Gastrocnemius medialis (tissue), 4 donors: ENCODE measurements around the gene ELMO1. TPM values are rescaled to one million over a fixed set of nuclear protein-coding genes. Genes with fewer than 3 reads are reported as not detected.

Source experiments
- ATAC-seq, 2 donors: fragments of 150-250 bp; one replicate each; pipeline ENCODE4 v1.9.1; 2016
- DNase-seq, 2 donors: peaks; one replicate each; pipeline ENCODE4 v3.0.0-alpha.2; 2019
- H3K27ac ChIP-seq, 4 donors: fragments of 200-600 bp; sonication (generic); 1 replicate in 1 of 4; 2 replicates in 3 of 4; pipeline ENCODE4 v1.5.1; 2016 to 2018; ENCODE audit warnings: mild to moderate bottlenecking in 2 of 4, moderate library complexity in 1 of 4
- H3K27me3 ChIP-seq, 3 donors: fragments of 200-600 bp; sonication (generic) in 2 of 3; 1 replicate in 1 of 3; 2 replicates in 2 of 3; pipeline versions ENCODE4 v1.5.1 to v1.6.0; 2016 to 2019; ENCODE audit warnings: mild to moderate bottlenecking in 1 of 3, moderate library complexity in 1 of 3
- H3K36me3 ChIP-seq, 2 donors: fragments of 200-600 bp; sonication (generic) in 1 of 2; one replicate each; pipeline ENCODE4 v1.5.1; 2017 to 2018
- H3K4me1 ChIP-seq, 2 donors: fragments of 200-600 bp; sonication (generic) in 1 of 2; one replicate each; pipeline ENCODE4 v1.5.1; 2016 to 2017; ENCODE audit warnings: mild to moderate bottlenecking in 2 of 2
- H3K4me3 ChIP-seq, 4 donors: fragments of 200-600 bp; sonication (generic) in 3 of 4; 1 replicate in 1 of 4; 2 replicates in 3 of 4; pipeline ENCODE4 v1.5.1; 2016 to 2019; ENCODE audit warnings: mild to moderate bottlenecking in 2 of 4
- H3K9me3 ChIP-seq, 3 donors: fragments of 200-600 bp; sonication (generic) in 2 of 3; 1 replicate in 1 of 3; 2 replicates in 2 of 3; pipeline ENCODE4 v1.5.1; 2016 to 2019
- CTCF ChIP-seq, 5 experiments: fragments of 450-650 bp in 3 of 5; fragments of 200-600 bp in 2 of 5; sonication (generic) in 2 of 5; IDR thresholded peaks in 4 of 5; conservative IDR thresholded peaks in 1 of 5; 1 replicate in 4 of 5; 2 replicates in 1 of 5; pipeline ENCODE4 v1.5.1; 2016 to 2019; ENCODE audit warnings: antibody characterized with exemption in 5 of 5, mild to moderate bottlenecking in 3 of 5, moderate library complexity in 3 of 5
- POLR2A ChIP-seq, 2 donors: fragments of 450-650 bp; IDR thresholded peaks; one replicate each; pipeline ENCODE4 v1.6.1; 2017; ENCODE audit warnings: antibody characterized with exemption in 2 of 2, mild to moderate bottlenecking in 2 of 2, moderate library complexity in 2 of 2
- in situ Hi-C, 4 donors: fragments of 200-750 bp; cut with MboI; loops; one replicate each; pipeline versions ENCODE4 v1.15.0 to v1.8.0; 2017; ENCODE audit warnings: low sequenced_read_pairs in 4 of 4
- intact Hi-C: fragments of 100-400 bp; cut with DNase I; formaldehyde crosslinking; loops from one replicate; pipeline ENCODE4 v1.15.1; 2023; ENCODE audit warnings: low total_unique reads
- total RNA-seq, 4 donors: library from RNA; depleted of rRNA; stranded (reverse); fragments of >200 nt; gene quantifications; one replicate each; pipeline versions ENCODE4 v1.1.0 to v1.2.3, GENCODE V29; 2016

Gene ELMO1
- total RNA-seq, 4 donors from 2014 or later, result 8.4 to 18.9 (median 14.6) TPM

GRCh38 chr7:37112218-37112617 lies 336.4 kb downstream of the ELMO1 start:
- in situ Hi-C loops, result no loop called here

DNA sequence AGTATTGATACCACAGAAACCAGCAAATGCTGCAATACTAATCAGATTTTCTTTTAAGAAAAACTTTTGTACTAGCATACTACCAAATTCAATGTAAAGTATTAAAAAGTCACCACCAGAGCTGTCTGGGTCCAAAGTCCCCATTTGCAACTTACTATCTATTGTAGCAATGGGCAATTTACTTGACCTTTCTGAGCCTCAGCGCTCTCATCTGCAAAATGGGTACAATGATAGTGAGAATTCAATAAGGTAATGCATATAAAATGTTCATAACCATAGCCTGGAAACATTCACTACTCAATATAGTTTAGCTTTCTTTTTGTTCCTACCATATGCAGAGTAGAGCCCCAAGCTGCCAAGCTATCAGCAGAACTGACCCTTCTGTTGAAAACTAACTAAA lies 337.2 kb downstream of the ELMO1 start:
- no peak for ATAC-seq
- H3K27me3 ChIP-seq, result no peaks in the 10 kb centered on the region
- H3K4me1 ChIP-seq, result no peaks in the 10 kb centered on the region

More at GRCh38 chr7:37112218-37112617, 336.4 kb downstream of the ELMO1 start:
- DNase-seq (no peak), ATAC-seq (no peak)
- no peak overlapping the region for H3K4me3 ChIP-seq
- H3K4me1 ChIP-seq, result no peaks in the 10 kb centered on the region
- no peak overlapping the region for H3K27ac ChIP-seq
- no peaks in the 10 kb centered on the region for H3K36me3 ChIP-seq
- no peaks in the 10 kb centered on the region for H3K27me3 ChIP-seq
- TF ChIP-seq POLR2A (IDR thresholded peaks at IDR 0.05) (no peak), CTCF (IDR thresholded peaks at IDR 0.05 in 4 of 5, conservative IDR thresholded peaks at IDR 0.05 in 1 of 5) (no peak)
- H3K9me3 ChIP-seq, result no peaks in the 10 kb centered on the region
- intact Hi-C loops, result no loop called here

DNA sequence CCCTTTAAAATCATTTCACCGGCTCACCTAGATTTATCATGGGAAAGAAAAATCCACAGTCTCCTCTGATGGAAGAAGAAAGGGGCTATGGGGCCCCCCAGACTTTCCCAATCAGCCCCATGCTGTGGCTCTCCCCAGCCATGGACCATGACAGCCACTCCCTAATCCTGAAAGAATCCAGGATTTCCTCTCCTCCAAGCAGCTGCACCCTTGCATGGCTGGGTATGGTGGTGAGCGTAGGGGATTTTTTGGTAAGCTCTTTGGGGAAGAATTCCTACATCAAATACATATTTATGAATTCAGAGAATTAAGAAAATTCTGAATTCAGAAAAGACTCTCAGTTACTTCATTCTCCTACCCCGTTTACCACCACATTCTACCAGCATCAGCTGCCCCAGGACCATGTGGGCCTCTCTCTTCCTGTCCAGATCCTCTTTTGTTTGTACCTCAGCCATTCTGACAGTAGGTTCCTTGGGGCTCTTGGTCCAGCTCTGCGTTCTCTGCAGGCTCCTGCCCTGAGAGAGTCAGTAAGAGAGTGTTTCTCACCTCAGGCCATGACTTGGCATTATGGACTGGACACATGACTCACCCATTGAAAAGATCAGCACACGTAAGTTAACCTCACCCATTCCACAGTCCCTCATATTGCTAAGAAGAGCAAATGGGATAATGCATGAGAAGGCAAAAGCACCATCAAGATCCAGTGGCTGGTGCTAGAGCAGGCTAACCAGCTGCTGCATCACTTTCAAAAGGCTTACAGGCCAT lies 337.8 kb downstream of the ELMO1 start:
- ATAC-seq (no peak), DNase-seq (no peak)
- Histone ChIP-seq H3K4me1 (no peaks in the 10 kb centered on the region), H3K27ac (no peak overlapping the region), H3K4me3 (no peak overlapping the region), H3K9me3 (no peaks in the 10 kb centered on the region), H3K27me3 (no peaks in the 10 kb centered on the region), H3K36me3 (no peaks in the 10 kb centered on the region)
- in situ Hi-C loops (no loop called here), intact Hi-C loops (no loop called here)
- TF ChIP-seq CTCF (IDR thresholded peaks at IDR 0.05 in 4 of 5, conservative IDR thresholded peaks at IDR 0.05 in 1 of 5) (no peak), POLR2A (IDR thresholded peaks at IDR 0.05) (no peak)

More for the DNA sequence above, 337.2 kb downstream of the ELMO1 start:
- no peak for TF ChIP-seq CTCF (IDR thresholded peaks at IDR 0.05 in 4 of 5, conservative IDR thresholded peaks at IDR 0.05 in 1 of 5)
- no peak for TF ChIP-seq POLR2A (IDR thresholded peaks at IDR 0.05)
- Histone ChIP-seq H3K27ac (no peak overlapping the region), H3K9me3 (no peaks in the 10 kb centered on the region), H3K4me3 (no peak overlapping the region), H3K36me3 (no peaks in the 10 kb centered on the region)
- DNase-seq, result no peak
- in situ Hi-C loops, result no loop called here
- intact Hi-C loops, result no loop called here

- in situ Hi-C loops, result no loop called here
- no peaks in the 10 kb centered on the region for H3K9me3 ChIP-seq
- no peak for ATAC-seq
- DNase-seq, result no peak
- H3K4me1 ChIP-seq, result no peaks in the 10 kb centered on the region
- no peak overlapping the region for H3K27ac ChIP-seq
- intact Hi-C loops, result no loop called here
- H3K27me3 ChIP-seq, result no peaks in the 10 kb centered on the region
- no peak overlapping the region for H3K4me3 ChIP-seq
- no peaks in the 10 kb centered on the region for H3K36me3 ChIP-seq
- TF ChIP-seq POLR2A (IDR thresholded peaks at IDR 0.05), result no peak
- TF ChIP-seq CTCF (IDR thresholded peaks at IDR 0.05 in 4 of 5, conservative IDR thresholded peaks at IDR 0.05 in 1 of 5), result no peak
Measured at GRCh38 chr7:37109843-37110242, 338.8 kb downstream of the ELMO1 start.
